ENCODE measurements around the gene TAOK1. TPM values are rescaled to one million over a fixed set of nuclear protein-coding genes. Genes with fewer than 3 reads are reported as not detected.
A peak's percentile ranks its signal among the peaks of the same experiment; 100 is the strongest.

The TAOK1 gene
- total and polyA plus RNA-seq, 2 of the 13 experiments (the other 11 are each of a cell fraction or from before 2014, with no cell fraction given): 14.1 to 23.0 TPM

- no peak for TF ChIP-seq ARID3A (IDR thresholded peaks at IDR 0.05; ENCODE audit: low read depth, low read length)
- no peak for TF ChIP-seq ZNF670 (CRISPR knock-in tag; IDR thresholded peaks at IDR 0.05; ENCODE audit: borderline replicate concordance)
- TF ChIP-seq ZSCAN5A (CRISPR knock-in tag; IDR thresholded peaks at IDR 0.05; ENCODE audit: borderline replicate concordance): no peak
- TF ChIP-seq GATAD2A (CRISPR knock-in tag; IDR thresholded peaks at IDR 0.05): peak; percentile 7; the same call in 1 of the 2 replicates
- no peak for TF ChIP-seq MAFK (conservative IDR thresholded peaks at IDR 0.05 in 1 of 2, IDR thresholded peaks at IDR 0.05 in 1 of 2; ENCODE audit: low read length in 2 of 2)
- peak; percentile 14; the same call in 1 of the 2 replicates for TF ChIP-seq ZNF264 (CRISPR knock-in tag; IDR thresholded peaks at IDR 0.05)
- no peak for TF ChIP-seq GZF1 (CRISPR knock-in tag; IDR thresholded peaks at IDR 0.05)
- no peak for TF ChIP-seq NFE2 (CRISPR knock-in tag; IDR thresholded peaks at IDR 0.05)
- no peak; the same call in 1 of the 2 replicates for TF ChIP-seq CTCF (CRISPR knock-in tag; IDR thresholded peaks at IDR 0.05)
- TF ChIP-seq FOXO1 (CRISPR knock-in tag; IDR thresholded peaks at IDR 0.05): no peak; the same call in 1 of the 2 replicates
- no peak for TF ChIP-seq ARHGAP35 (CRISPR knock-in tag; IDR thresholded peaks at IDR 0.05; ENCODE audit: borderline replicate concordance)
- peak; percentile 12; the same call in 1 of the 2 replicates for TF ChIP-seq ZSCAN9 (CRISPR knock-in tag; IDR thresholded peaks at IDR 0.05; ENCODE audit: borderline replicate concordance)
- no peak for TF ChIP-seq NCOA2 (CRISPR knock-in tag; IDR thresholded peaks at IDR 0.05)
- TF ChIP-seq NBN (conservative IDR thresholded peaks at IDR 0.05): no peak
- peak; percentile 8; the same call in 1 of the 2 replicates for TF ChIP-seq SALL1 (CRISPR knock-in tag; IDR thresholded peaks at IDR 0.05)
- no peak for TF ChIP-seq GMEB2 (CRISPR knock-in tag; IDR thresholded peaks at IDR 0.05; ENCODE audit: low read depth)
- TF ChIP-seq HIC2 (CRISPR knock-in tag; IDR thresholded peaks at IDR 0.05; ENCODE audit: low read depth): no peak
- TF ChIP-seq SP4 (CRISPR knock-in tag; IDR thresholded peaks at IDR 0.05): peak; percentile 47; the same call in 1 of the 2 replicates
- TF ChIP-seq ZNF691 (CRISPR knock-in tag; IDR thresholded peaks at IDR 0.05; ENCODE audit: borderline replicate concordance, low read depth): no peak
- TF ChIP-seq MED13 (CRISPR knock-in tag; IDR thresholded peaks at IDR 0.05): 0 out of 2 replicates have a peak, but pooled peaks have one; percentile 65
These were observed 178.4 kb downstream of the TAOK1 start, which contains the start of gene TP53I13 (continued) for GRCh38 chr17:29568331-29569244.

Data from HepG2 (cell line).